ENCODE data around the gene TMEM62.

GRCh38 chr15:43106486-43106829 is 26.9 kb upstream of the TMEM62 start:
- TF ChIP-seq POLR2AphosphoS5 (IDR thresholded peaks at IDR 0.05; ENCODE audit: borderline replicate concordance, low read depth, low read length): no peak
- TF ChIP-seq EZH2 (IDR thresholded peaks at IDR 0.05): no peak
- TF ChIP-seq FOXP2 (optimal IDR thresholded peaks at IDR 0.05; ENCODE audit: control extremely low read depth, extremely low read length, insufficient read depth): no peak
